Right lobe of liver (tissue), 4 donors: ENCODE results near the gene C19orf85.

Source experiments
- CTCF ChIP-seq, 4 donors: fragments of 200-600 bp in 3 of 4; fragments of 450-650 bp in 1 of 4; IDR thresholded peaks; one replicate each; pipeline versions ENCODE4 v1.5.1 to v1.8.0; 2016 to 2022; ENCODE audit warnings: antibody characterized with exemption in 4 of 4, mild to moderate bottlenecking in 2 of 4
- POLR2A ChIP-seq: fragments of 450-650 bp; IDR thresholded peaks from one replicate; pipeline ENCODE4 v1.6.1; 2017; ENCODE audit warnings: antibody characterized with exemption, mild to moderate bottlenecking
- donor health status: DM: no; HTN: no; CAD: no.
- donor health status: DM: no; HTN: no; CAD: no.
- donor health status: DM: no; HTN: yes; CAD: no.

- TF ChIP-seq CTCF (IDR thresholded peaks at IDR 0.05): no peak
- TF ChIP-seq POLR2A: no peak
Measured at GRCh38 chr19:55492362-55492944, 27.9 kb upstream of the C19orf85 start.
